ENCODE results near the gene ACCS.

Gene ACCS

DNA sequence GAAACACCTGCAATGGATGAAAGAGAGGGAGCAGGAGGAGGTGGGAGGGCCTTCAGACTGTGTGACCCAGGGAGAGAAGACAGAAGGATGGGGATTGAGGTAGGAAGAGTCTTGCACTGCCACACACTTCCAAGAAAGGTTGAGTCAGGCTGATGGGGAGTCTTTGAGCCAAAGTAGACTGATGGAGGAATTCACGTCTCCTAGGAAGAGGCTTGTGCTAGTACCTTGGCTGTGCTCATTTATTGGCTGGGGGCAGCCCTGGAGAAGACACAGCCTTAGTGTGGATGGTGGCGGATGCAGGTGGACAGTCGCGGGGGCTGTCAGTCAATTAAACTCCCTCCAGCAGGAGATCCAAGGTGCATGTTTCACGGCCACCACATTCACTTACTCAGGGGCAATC is 34.5 kb upstream of the ACCS start:
- TF ChIP-seq, protein P1, sequence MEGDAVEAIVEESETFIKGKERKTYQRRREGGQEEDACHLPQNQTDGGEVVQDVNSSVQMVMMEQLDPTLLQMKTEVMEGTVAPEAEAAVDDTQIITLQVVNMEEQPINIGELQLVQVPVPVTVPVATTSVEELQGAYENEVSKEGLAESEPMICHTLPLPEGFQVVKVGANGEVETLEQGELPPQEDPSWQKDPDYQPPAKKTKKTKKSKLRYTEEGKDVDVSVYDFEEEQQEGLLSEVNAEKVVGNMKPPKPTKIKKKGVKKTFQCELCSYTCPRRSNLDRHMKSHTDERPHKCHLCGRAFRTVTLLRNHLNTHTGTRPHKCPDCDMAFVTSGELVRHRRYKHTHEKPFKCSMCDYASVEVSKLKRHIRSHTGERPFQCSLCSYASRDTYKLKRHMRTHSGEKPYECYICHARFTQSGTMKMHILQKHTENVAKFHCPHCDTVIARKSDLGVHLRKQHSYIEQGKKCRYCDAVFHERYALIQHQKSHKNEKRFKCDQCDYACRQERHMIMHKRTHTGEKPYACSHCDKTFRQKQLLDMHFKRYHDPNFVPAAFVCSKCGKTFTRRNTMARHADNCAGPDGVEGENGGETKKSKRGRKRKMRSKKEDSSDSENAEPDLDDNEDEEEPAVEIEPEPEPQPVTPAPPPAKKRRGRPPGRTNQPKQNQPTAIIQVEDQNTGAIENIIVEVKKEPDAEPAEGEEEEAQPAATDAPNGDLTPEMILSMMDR (IDR thresholded peaks at IDR 0.05; ENCODE audit: insufficient read depth, low read depth, low read length, missing control alignments): no peak
- H3K4me3 ChIP-seq (ENCODE audit: low read depth, low read length): no peak overlapping the region
- no peak for DNase-seq (ENCODE audit: low read depth)

DNA sequence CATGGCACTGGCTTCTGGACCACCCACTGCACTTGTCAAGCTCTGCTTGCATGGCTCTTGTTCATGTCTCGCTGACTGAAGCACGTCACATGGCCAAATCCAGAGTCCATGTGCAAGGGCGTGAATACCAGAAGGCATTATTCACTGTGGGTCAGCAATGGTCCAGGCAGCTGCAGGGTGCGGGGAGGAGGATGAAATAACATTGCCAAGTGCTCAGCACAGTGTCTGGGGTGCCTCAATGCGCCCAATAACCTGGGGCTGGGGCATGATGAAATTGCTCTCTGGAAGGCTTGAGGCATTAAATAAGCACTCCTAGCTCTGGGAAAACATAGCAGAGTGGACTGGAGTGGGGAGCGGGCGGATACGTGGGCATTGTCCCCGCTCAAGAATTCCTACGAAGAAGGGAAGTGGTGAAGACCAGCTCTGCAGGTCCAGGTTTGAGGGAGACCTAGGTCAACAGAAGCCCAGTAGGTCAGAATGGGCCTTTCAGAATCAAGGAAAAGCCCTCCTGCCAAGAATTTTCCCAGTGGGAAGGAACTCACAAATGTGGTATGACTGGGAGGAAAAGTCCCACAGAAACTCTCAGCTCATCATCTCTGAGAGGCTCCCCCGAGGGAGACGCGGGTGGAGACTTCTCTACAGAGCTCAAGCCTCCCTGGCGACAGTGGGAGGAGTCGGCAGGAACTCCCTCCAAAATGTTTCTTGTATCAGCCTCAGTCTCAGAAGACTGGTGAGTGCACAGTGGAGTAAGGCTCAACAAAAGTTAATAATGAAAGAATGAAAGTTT is 33.6 kb upstream of the ACCS start:
- no peak for DNase-seq (ENCODE audit: low read depth)

DNA sequence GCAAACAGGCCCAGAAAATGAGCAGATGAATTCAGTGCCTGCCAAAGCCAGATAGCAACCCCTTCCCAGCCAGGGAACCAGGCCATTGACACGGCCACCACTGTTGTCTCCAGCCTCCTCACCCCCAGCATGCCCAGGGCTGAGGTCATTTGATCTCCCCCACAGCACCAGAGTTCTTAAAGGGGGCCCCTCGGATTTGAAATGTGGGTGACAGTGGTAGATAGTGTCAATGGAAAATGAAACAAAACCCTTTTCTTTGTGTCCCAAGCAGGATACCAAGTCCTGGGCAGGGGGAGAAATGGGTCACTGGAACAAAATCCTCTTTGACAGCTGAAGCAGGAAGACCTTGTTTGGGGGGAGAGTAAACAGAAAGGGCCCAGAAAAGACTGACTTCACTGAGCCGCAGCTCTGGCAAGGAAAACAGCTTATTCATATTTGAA is 32.6 kb upstream of the ACCS start:
- TF ChIP-seq, protein P1 (IDR thresholded peaks at IDR 0.05; ENCODE audit: insufficient read depth, low read depth, low read length, missing control alignments): no peak
- no peak overlapping the region for H3K4me3 ChIP-seq (ENCODE audit: low read depth, low read length)
- DNase-seq (ENCODE audit: low read depth): no peak

More for the DNA sequence above, 33.6 kb upstream of the ACCS start:
- no peak overlapping the region for H3K4me3 ChIP-seq (ENCODE audit: low read depth, low read length)
- TF ChIP-seq, protein P1 (IDR thresholded peaks at IDR 0.05; ENCODE audit: insufficient read depth, low read depth, low read length, missing control alignments): no peak

DNA sequence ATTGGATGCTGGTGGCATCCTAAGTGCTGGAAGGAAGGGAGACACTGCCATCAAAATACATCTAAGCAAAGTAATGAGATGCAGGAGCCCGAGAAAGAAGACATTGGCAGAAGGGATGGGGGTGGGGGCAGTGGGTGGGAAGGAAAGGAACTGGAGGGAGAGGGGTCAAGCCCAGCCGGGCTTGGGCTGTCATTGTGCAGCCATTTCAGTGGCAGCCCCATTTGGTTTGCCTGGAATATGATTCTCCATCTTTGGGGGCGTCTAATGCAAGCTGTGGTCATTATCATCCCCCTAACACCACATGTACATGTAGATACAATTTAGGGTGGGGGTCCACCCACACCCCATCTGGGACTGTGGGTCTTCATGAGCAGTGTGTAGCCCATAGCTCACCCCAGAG is 32.2 kb upstream of the ACCS start:
- no peak overlapping the region for H3K4me3 ChIP-seq (ENCODE audit: low read depth, low read length)
- TF ChIP-seq, protein P1 (IDR thresholded peaks at IDR 0.05; ENCODE audit: insufficient read depth, low read depth, low read length, missing control alignments): no peak
- no peak for DNase-seq (ENCODE audit: low read depth)

DNA sequence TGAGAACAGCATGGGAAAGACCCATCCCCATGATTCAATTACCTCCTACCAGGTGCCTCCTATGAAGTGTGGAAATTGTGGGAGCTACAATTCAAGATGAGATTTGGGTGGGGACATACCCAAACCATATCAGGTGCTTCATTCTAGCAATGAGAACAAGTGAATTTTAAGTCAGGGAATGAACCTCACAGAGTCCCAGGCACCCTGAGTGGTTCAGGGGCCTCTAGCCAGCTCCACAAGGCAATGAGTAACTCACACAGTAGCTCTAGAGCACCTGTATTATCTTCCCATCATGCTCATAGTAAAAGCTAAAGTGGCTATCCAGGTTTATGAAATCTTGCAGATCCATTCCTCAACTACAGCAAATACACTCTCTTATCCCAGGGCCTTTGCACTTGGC is 31.4 kb upstream of the ACCS start:
- no peak overlapping the region for H3K4me3 ChIP-seq (ENCODE audit: low read depth, low read length)
- DNase-seq (ENCODE audit: low read depth): no peak
- TF ChIP-seq, protein P1 (IDR thresholded peaks at IDR 0.05; ENCODE audit: insufficient read depth, low read depth, low read length, missing control alignments): no peak

DNA sequence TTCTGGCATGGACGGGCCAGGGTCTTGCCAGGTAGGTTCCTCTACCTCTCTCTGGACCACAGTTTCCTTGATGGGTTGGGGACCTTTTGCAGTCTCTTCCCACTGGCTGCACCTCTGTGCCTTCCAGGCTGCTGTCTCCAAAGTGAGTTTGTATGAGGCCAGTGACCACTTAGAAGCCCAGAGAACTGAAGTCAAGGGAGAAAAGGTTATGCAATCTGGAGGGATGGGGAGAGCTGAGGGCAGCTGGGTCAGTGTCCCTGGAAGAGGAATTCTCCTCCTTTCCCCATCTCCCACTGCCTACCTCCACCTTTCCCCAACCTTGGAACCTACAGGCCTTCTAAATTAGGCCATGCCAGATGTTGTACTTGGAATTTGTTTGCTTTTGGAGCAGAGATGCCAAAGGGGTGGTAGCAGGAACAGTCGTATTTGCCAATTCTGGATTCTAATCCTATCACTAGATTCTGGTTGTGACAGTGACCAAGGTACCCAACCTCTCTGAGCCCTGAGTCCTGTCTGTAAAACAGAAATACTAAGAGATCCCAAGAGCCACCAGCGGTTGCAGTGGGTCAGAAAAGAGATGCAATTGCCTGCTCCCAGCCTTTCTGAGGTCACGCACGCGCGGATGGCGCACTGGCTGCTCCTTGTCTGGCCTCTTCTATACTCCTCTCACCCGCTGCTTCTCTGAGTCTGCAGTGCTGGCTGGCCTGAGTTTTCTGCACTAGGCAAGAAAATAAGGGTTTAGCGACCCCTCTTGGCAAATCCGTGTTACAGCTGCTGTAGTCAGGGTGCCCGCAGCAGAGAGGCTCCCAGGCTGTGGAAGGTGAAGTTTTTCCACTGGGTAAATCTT is 29.0 kb upstream of the ACCS start:
- H3K4me3 ChIP-seq (ENCODE audit: low read depth, low read length): no peak overlapping the region
- TF ChIP-seq, protein P1 (IDR thresholded peaks at IDR 0.05; ENCODE audit: insufficient read depth, low read depth, low read length, missing control alignments): peak; percentile 65
- DNase-seq (ENCODE audit: low read depth): peak; percentile 61

Measured in GM12865 (cell line).